OCI-LY1 (cell line): ENCODE data around the gene PPP1R15B.

ENCODE experiments used
- H2AFZ ChIP-seq: fragments of 200-600 bp; sonication (generic), shearing (Covaris generic); 2 replicates; pipeline ENCODE4 v1.6.0; 2014; ENCODE audit warnings: antibody characterized with exemption, mild to moderate bottlenecking, low read length
- H3F3A ChIP-seq: fragments of 200-600 bp; sonication (generic), shearing (Covaris generic); 2 replicates; pipeline ENCODE4 v1.6.0; 2014; ENCODE audit warnings: mild to moderate bottlenecking, antibody characterized with exemption, low read length, moderate library complexity; ENCODE audit not compliant: insufficient read depth
- H3K27ac ChIP-seq: fragments of 200-600 bp; sonication (generic); 2 replicates; pipeline ENCODE4 v1.5.1; 2014; ENCODE audit warnings: low read length, mixed run types, mild to moderate bottlenecking, low read depth; ENCODE audit not compliant: poor library complexity, severe bottlenecking
- H3K27me3 ChIP-seq: fragments of 200-600 bp; sonication (generic); 2 replicates; pipeline ENCODE4 v1.6.0; 2014; ENCODE audit warnings: antibody characterized with exemption, mild to moderate bottlenecking, low read length, moderate library complexity; ENCODE audit not compliant: insufficient read depth
- H3K36me3 ChIP-seq: fragments of 200-600 bp; sonication (generic); 2 replicates; pipeline ENCODE4 v1.6.1; 2014; ENCODE audit warnings: mild to moderate bottlenecking, antibody characterized with exemption, low read length, moderate library complexity, mixed read lengths; ENCODE audit not compliant: insufficient read depth
- H3K4me1 ChIP-seq: fragments of 200-600 bp; sonication (generic); 2 replicates; pipeline ENCODE4 v1.5.1; 2014; ENCODE audit warnings: mild to moderate bottlenecking, low read length, moderate library complexity; ENCODE audit not compliant: insufficient read depth, severe bottlenecking
- H3K4me2 ChIP-seq: fragments of 200-600 bp; sonication (generic), shearing (Covaris generic); 2 replicates; pipeline ENCODE4 v1.6.1; 2014; ENCODE audit warnings: low read length
- H3K4me3 ChIP-seq: fragments of 200-600 bp; sonication (generic); 2 replicates; pipeline ENCODE4 v1.5.1; 2014; ENCODE audit warnings: low read length, low read depth, mild to moderate bottlenecking, mixed read lengths; ENCODE audit not compliant: poor library complexity, severe bottlenecking
- H3K79me2 ChIP-seq: fragments of 200-600 bp; shearing (Covaris generic); 2 replicates; pipeline ENCODE4 v1.6.1; 2016; ENCODE audit warnings: mixed run types, low read length, mixed read lengths; ENCODE audit not compliant: insufficient read depth
- H3K9ac ChIP-seq: fragments of 200-600 bp; sonication (generic), shearing (Covaris generic); 2 replicates; pipeline ENCODE4 v1.6.1; 2014; ENCODE audit warnings: mild to moderate bottlenecking, low read length, mixed read lengths
- H3K9me2 ChIP-seq: fragments of 200-600 bp; sonication (generic), shearing (Covaris generic); 2 replicates; pipeline ENCODE4 v1.6.1; 2014; ENCODE audit warnings: low read depth, mild to moderate bottlenecking, low read length, mixed read lengths
- H3K9me3 ChIP-seq: fragments of 200-600 bp; shearing (Covaris generic); 2 replicates; pipeline ENCODE4 v1.6.1; 2014; ENCODE audit warnings: low read length, mixed read lengths
- H4K20me1 ChIP-seq: fragments of 200-600 bp; sonication (generic), shearing (Covaris generic); 2 replicates; pipeline ENCODE4 v1.6.0; 2016; ENCODE audit warnings: mild to moderate bottlenecking, low read length; ENCODE audit not compliant: insufficient read depth
- CTCF ChIP-seq: fragments of 200-600 bp; sonication (generic), shearing (Covaris generic); IDR thresholded peaks from 2 replicates; pipeline ENCODE4 v1.5.1; 2017; ENCODE audit warnings: mild to moderate bottlenecking, antibody characterized with exemption, low read length, moderate library complexity, mixed read lengths
- EZH2 ChIP-seq: fragments of 200-600 bp; sonication (generic), shearing (Covaris generic); IDR thresholded peaks from 2 replicates; pipeline ENCODE4 v1.8.0; 2017; ENCODE audit warnings: borderline replicate concordance, mixed run types, mild to moderate bottlenecking, antibody characterized with exemption, low read length, moderate library complexity, mixed read lengths

The PPP1R15B gene

GRCh38 chr1:204429746-204430145 lies 18.1 kb upstream of the PPP1R15B start:
- H2AFZ ChIP-seq = no peak overlapping the region
- H3K4me3 ChIP-seq = no peak overlapping the region
- no peak overlapping the region for H3K9ac ChIP-seq
- H4K20me1 ChIP-seq = no peaks in the 10 kb centered on the region
- H3K36me3 ChIP-seq = peaks cover 99% of the 10 kb centered on the region
- no peak overlapping the region for H3K4me2 ChIP-seq
- no peaks in the 10 kb centered on the region for H3K79me2 ChIP-seq
- no peaks in the 10 kb centered on the region for H3K9me2 ChIP-seq
- TF ChIP-seq CTCF (no peak), EZH2 (no peak)
- H3K4me1 ChIP-seq = no peaks in the 10 kb centered on the region
- H3K9me3 ChIP-seq = no peaks in the 10 kb centered on the region
- H3K27ac ChIP-seq = no peak overlapping the region
- no peaks in the 10 kb centered on the region for H3K27me3 ChIP-seq
- H3F3A ChIP-seq = no peaks in the 10 kb centered on the region

GRCh38 chr1:204426971-204427701 lies 15.5 kb upstream of the PPP1R15B start:
- H3K36me3 ChIP-seq = peaks cover 98% of the 10 kb centered on the region
- no peak overlapping the region for H3K9ac ChIP-seq

GRCh38 chr1:204426474-204426873 lies 14.9 kb upstream of the PPP1R15B start:
- no peaks in the 10 kb centered on the region for H3K4me1 ChIP-seq
- no peak overlapping the region for H3K27ac ChIP-seq
- H3K4me3 ChIP-seq = no peak overlapping the region
- no peaks in the 10 kb centered on the region for H3K9me2 ChIP-seq
- H2AFZ ChIP-seq = no peak overlapping the region
- H3F3A ChIP-seq = no peaks in the 10 kb centered on the region
- H3K27me3 ChIP-seq = no peaks in the 10 kb centered on the region
- H3K9me3 ChIP-seq = no peaks in the 10 kb centered on the region
- H3K9ac ChIP-seq = no peak overlapping the region
- TF ChIP-seq CTCF = no peak
- TF ChIP-seq EZH2 = no peak
- no peaks in the 10 kb centered on the region for H4K20me1 ChIP-seq
- H3K4me2 ChIP-seq = no peak overlapping the region
- H3K79me2 ChIP-seq = no peaks in the 10 kb centered on the region
- H3K36me3 ChIP-seq = peaks cover 94% of the 10 kb centered on the region

More at GRCh38 chr1:204426971-204427701, 15.5 kb upstream of the PPP1R15B start:
- no peaks in the 10 kb centered on the region for H3F3A ChIP-seq
- no peak overlapping the region for H3K4me3 ChIP-seq
- H3K27me3 ChIP-seq = no peaks in the 10 kb centered on the region
- no peak overlapping the region for H2AFZ ChIP-seq
- no peaks in the 10 kb centered on the region for H3K4me1 ChIP-seq
- no peaks in the 10 kb centered on the region for H4K20me1 ChIP-seq
- no peak overlapping the region for H3K27ac ChIP-seq
- no peaks in the 10 kb centered on the region for H3K79me2 ChIP-seq
- no peak overlapping the region for H3K4me2 ChIP-seq
- no peaks in the 10 kb centered on the region for H3K9me2 ChIP-seq
- TF ChIP-seq EZH2 (no peak), CTCF (no peak)
- no peaks in the 10 kb centered on the region for H3K9me3 ChIP-seq
